HEK293T (cell line): ENCODE data around the gene FRAT2.
A peak's percentile ranks its signal among the peaks of the same experiment; 100 is the strongest.

Experiments
- CTCF ChIA-PET: fragments of 350-600 bp; formaldehyde crosslinking; extraction: SDS; loops from one replicate; lab custom pipeline; 2021; ENCODE audit warnings: antibody characterized with exemption, inconsistent platforms; lab: Yijun Ruan, JAX
- POLR2A ChIA-PET: fragments of 350-600 bp; formaldehyde crosslinking; extraction: SDS; loops from one replicate; lab custom pipeline; 2020; ENCODE audit warnings: antibody characterized with exemption, inconsistent platforms; lab: Yijun Ruan, JAX
- DNase-seq: peaks from one replicate; pipeline ENCODE4 v3.0.0; 2012; ENCODE audit warnings: mixed read lengths; ENCODE audit errors: extremely low spot score
- ARNT ChIP-seq: fragments of 450-650 bp; IDR thresholded peaks from 2 replicates; pipeline ENCODE4 v1.6.1; 2017; ENCODE audit warnings: mild to moderate bottlenecking
- BHLHE40 ChIP-seq: fragments of 450-650 bp; IDR thresholded peaks from 2 replicates; pipeline ENCODE4 v1.6.1; 2016; ENCODE audit warnings: mild to moderate bottlenecking, moderate library complexity, borderline replicate concordance
- CTBP1 ChIP-seq: fragments of 450-650 bp; IDR thresholded peaks from 2 replicates; pipeline ENCODE4 v1.6.1; 2016; ENCODE audit warnings: borderline replicate concordance
- ELF4 ChIP-seq: fragments of 450-650 bp; IDR thresholded peaks from 2 replicates; pipeline ENCODE4 v1.6.1; 2017; ENCODE audit warnings: antibody characterized with exemption
- FOXA1 ChIP-seq: fragments of 450-650 bp; IDR thresholded peaks from 2 replicates; pipeline ENCODE4 v1.6.1; 2016; ENCODE audit warnings: mild to moderate bottlenecking
- FOXK2 ChIP-seq: fragments of 450-650 bp; IDR thresholded peaks from 2 replicates; pipeline ENCODE4 v1.6.1; 2016; ENCODE audit warnings: mild to moderate bottlenecking
- FOXM1 ChIP-seq: fragments of 450-650 bp; IDR thresholded peaks from 2 replicates; pipeline ENCODE4 v1.6.1; 2017; ENCODE audit warnings: mild to moderate bottlenecking, borderline replicate concordance
- HDGF ChIP-seq: fragments of 450-650 bp; IDR thresholded peaks from 2 replicates; pipeline ENCODE4 v1.6.1; 2017; ENCODE audit warnings: antibody characterized with exemption, borderline replicate concordance
- L3MBTL2 ChIP-seq: fragments of 450-650 bp; conservative IDR thresholded peaks from 2 replicates; pipeline ENCODE4 v1.6.1; 2016; ENCODE audit warnings: mild to moderate bottlenecking
- LEF1 ChIP-seq: fragments of 450-650 bp; IDR thresholded peaks from 2 replicates; pipeline ENCODE4 v1.6.1; 2017; ENCODE audit warnings: mild to moderate bottlenecking, borderline replicate concordance
- NFRKB ChIP-seq: fragments of 450-650 bp; IDR thresholded peaks from 2 replicates; pipeline ENCODE4 v1.6.1; 2016; ENCODE audit warnings: mild to moderate bottlenecking, moderate library complexity
- PKNOX1 ChIP-seq: fragments of 450-650 bp; IDR thresholded peaks from 2 replicates; pipeline ENCODE4 v1.6.1; 2016
- SP1 ChIP-seq: fragments of 450-650 bp; IDR thresholded peaks from 2 replicates; pipeline ENCODE4 v1.6.1; 2017
- SUZ12 ChIP-seq: fragments of 450-650 bp; IDR thresholded peaks from 2 replicates; pipeline ENCODE4 v1.6.1; 2016; ENCODE audit warnings: mild to moderate bottlenecking
- TARDBP ChIP-seq: fragments of 450-650 bp; IDR thresholded peaks from 2 replicates; pipeline ENCODE4 v1.6.1; 2016
- ZNF384 ChIP-seq: fragments of 450-650 bp; IDR thresholded peaks from 2 replicates; pipeline ENCODE4 v1.6.1; 2016

FRAT2 gene

GRCh38 chr10:97338041-97338440 lies 3.5 kb upstream of the FRAT2 start:
- ChIA-PET CTCF (interaction anchor here (0.7 kb wide), 1 partner anchor 116 kb away, joined by 3 read pairs; no protein-coding TSS in a partner anchor), POLR2A (interaction anchor here (0.9 kb wide), 1 partner anchor 46 kb away, joined by 3 read pairs; the partner anchor contains the start of gene ARHGAP19)
- no peak for TF ChIP-seq SP1
- TF ChIP-seq TARDBP, result no peak
- no peak for TF ChIP-seq FOXA1
- no peak for TF ChIP-seq BHLHE40
- TF ChIP-seq SUZ12, result no peak
- TF ChIP-seq HDGF, result no peak
- TF ChIP-seq LEF1, result no peak
- TF ChIP-seq L3MBTL2, result no peak
- no peak for TF ChIP-seq FOXM1
- no peak for TF ChIP-seq ARNT
- TF ChIP-seq NFRKB, result no peak
- no peak for DNase-seq

- ChIA-PET POLR2A (interaction anchor here (1.1 kb wide), 1 partner anchor 18 kb away, joined by 5 read pairs; the partner anchor contains the start of gene FRAT1), CTCF (no interaction called here)
- TF ChIP-seq L3MBTL2 (no peak), NFRKB (no peak), PKNOX1 (no peak), CTBP1 (no peak), SUZ12 (no peak), TARDBP (no peak), BHLHE40 (no peak)
- DNase-seq, result no peak
These were observed 2.7 kb upstream of the FRAT2 start for GRCh38 chr10:97336942-97337831.

- ChIA-PET POLR2A (interaction anchor here (1.1 kb wide), 1 partner anchor 17 kb away, joined by 5 read pairs; the partner anchor contains the start of gene FRAT1), CTCF (no interaction called here)
- TF ChIP-seq FOXK2, result no peak
- no peak for TF ChIP-seq BHLHE40
- no peak for TF ChIP-seq TARDBP
- no peak for DNase-seq
These were observed 1.9 kb upstream of the FRAT2 start for GRCh38 chr10:97336446-97336845.

- CTCF ChIA-PET, result no interaction called here
- POLR2A ChIA-PET, result no interaction called here
- no peak for TF ChIP-seq FOXK2
- TF ChIP-seq BHLHE40, result no peak
- no peak for TF ChIP-seq CTBP1
- no peak for TF ChIP-seq NFRKB
- TF ChIP-seq PKNOX1, result no peak
- no peak for TF ChIP-seq ARNT
- no peak for TF ChIP-seq HDGF
- TF ChIP-seq ZNF384, result no peak
- TF ChIP-seq TARDBP, result no peak
- no peak for TF ChIP-seq SUZ12
- TF ChIP-seq LEF1, result no peak
- DNase-seq, result no peak
These were observed 1.5 kb upstream of the FRAT2 start for GRCh38 chr10:97336006-97336405.

- DNase-seq, result no peak
- TF ChIP-seq ARNT (no peak), CTBP1 (no peak), L3MBTL2 (peak; percentile 64; the same call in 1 of the 2 replicates), FOXK2 (no peak)
- CTCF ChIA-PET, result no interaction called here
- POLR2A ChIA-PET, result no interaction called here
These were observed 675 bp upstream of the FRAT2 start for GRCh38 chr10:97335188-97335619.

- DNase-seq, result peak; percentile 44
- TF ChIP-seq LEF1 (no peak), FOXM1 (no peak), SP1 (no peak), L3MBTL2 (peak; percentile 58), SUZ12 (no peak)
- CTCF ChIA-PET, result interaction anchor here (0.6 to 2.2 kb wide), 10 partner anchors 12 to 261 kb away, joined by 3 to 14 read pairs (median 4); partner anchors contain the start of genes ARHGAP19 and RRP12
- POLR2A ChIA-PET, result interaction anchor here (0.6 to 3.8 kb wide), 13 partner anchors 8 to 150 kb away, joined by 3 to 22 read pairs (median 3); partner anchors contain the start of genes ARHGAP19, FRAT1 and RRP12
These were observed 744 bp downstream of the FRAT2 start for GRCh38 chr10:97333601-97334369.

GRCh38 chr10:97333351-97333600 lies 1.3 kb downstream of the FRAT2 start:
- CTCF ChIA-PET, result interaction anchor here (0.6 to 2.2 kb wide), 10 partner anchors 11 to 260 kb away, joined by 3 to 14 read pairs (median 4); partner anchors contain the start of genes ARHGAP19 and RRP12
- no peak for TF ChIP-seq HDGF
- no peak for TF ChIP-seq FOXA1
- TF ChIP-seq FOXK2, result no peak
- no peak for TF ChIP-seq L3MBTL2
- TF ChIP-seq CTBP1, result no peak
- no peak for TF ChIP-seq LEF1
- no peak for TF ChIP-seq NFRKB
- no peak for TF ChIP-seq ZNF384
- no peak for TF ChIP-seq FOXM1
- TF ChIP-seq ARNT, result no peak
- TF ChIP-seq ELF4, result no peak
- no peak for TF ChIP-seq PKNOX1
- no peak for TF ChIP-seq SUZ12
- peak; percentile 42 for DNase-seq
- POLR2A ChIA-PET, result interaction anchor here (0.6 to 3.8 kb wide), 13 partner anchors 8 to 149 kb away, joined by 3 to 22 read pairs (median 3); partner anchors contain the start of genes ARHGAP19, FRAT1 and RRP12
